VCaP (cell line): ENCODE results near the gene NPPB.

Source experiments
- H3K27ac ChIP-seq: fragments of 450-650 bp; 2 replicates; pipeline ENCODE4 v1.5.1; 2017
- TF ChIP-seq, protein P1 (sequence below): fragments of 450-650 bp; conservative IDR thresholded peaks from 2 replicates; pipeline ENCODE4 v1.5.1; 2017; ENCODE audit warnings: mild to moderate bottlenecking, moderate library complexity

Gene NPPB

DNA sequence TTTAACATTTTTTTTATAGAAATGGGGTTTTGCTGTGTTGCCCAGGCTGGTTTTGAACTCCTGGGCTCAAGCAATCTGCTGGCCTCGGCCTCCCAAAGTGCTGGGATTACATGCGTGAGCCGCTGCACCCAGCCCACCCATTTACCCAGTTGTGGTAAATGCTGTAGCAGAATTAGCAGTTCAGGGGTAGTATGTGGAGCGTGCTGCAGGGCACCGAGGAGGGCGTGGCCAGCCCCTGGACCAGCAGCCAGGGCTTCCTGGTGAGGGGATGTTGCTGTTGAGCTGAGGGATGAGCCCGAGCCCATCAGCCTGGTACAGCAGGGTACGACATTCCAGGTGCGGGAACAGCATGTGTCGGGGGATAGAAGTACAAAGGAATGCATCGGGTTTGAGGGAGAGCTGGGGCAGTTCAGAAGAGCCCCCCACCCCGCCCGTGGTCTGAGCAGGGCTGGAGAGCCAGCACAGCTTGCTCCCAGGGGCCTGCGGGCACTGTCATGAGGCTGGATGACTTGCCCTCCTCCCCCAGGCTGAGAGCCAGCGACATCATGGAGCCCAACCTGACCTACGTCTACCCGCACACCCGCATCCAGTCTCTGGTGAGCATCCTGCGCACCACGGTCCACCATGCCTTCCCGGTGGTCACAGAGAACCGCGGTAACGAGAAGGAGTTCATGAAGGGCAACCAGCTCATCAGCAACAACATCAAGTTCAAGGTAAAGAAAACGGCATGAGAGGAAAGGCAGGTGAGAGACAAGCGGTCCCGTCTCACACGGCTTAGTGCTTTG lies 23.1 kb downstream of the NPPB start:
- TF ChIP-seq, protein P1, sequence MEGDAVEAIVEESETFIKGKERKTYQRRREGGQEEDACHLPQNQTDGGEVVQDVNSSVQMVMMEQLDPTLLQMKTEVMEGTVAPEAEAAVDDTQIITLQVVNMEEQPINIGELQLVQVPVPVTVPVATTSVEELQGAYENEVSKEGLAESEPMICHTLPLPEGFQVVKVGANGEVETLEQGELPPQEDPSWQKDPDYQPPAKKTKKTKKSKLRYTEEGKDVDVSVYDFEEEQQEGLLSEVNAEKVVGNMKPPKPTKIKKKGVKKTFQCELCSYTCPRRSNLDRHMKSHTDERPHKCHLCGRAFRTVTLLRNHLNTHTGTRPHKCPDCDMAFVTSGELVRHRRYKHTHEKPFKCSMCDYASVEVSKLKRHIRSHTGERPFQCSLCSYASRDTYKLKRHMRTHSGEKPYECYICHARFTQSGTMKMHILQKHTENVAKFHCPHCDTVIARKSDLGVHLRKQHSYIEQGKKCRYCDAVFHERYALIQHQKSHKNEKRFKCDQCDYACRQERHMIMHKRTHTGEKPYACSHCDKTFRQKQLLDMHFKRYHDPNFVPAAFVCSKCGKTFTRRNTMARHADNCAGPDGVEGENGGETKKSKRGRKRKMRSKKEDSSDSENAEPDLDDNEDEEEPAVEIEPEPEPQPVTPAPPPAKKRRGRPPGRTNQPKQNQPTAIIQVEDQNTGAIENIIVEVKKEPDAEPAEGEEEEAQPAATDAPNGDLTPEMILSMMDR = no peak
- no peak overlapping the region for H3K27ac ChIP-seq

DNA sequence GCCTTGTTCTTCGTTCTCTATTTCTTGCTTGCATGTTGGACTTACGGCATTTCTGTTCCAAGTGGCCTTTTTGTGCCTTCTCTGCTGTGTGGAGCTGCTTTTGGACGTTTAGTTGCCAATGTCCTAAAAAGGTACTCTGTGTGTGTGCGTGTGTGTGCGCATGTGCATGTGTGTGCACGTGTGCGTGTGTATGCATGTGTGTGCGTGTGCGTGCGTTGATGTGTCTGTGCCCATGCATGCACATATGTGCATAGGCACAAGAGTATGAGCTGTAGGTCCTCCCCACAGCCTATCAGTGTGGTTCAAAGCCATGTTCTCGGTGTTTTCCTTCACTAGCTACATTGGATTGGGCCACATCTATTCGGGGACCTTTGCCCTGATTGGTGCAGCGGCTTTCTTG lies 24.8 kb downstream of the NPPB start:
- TF ChIP-seq, protein P1 = no peak
- no peak overlapping the region for H3K27ac ChIP-seq

DNA sequence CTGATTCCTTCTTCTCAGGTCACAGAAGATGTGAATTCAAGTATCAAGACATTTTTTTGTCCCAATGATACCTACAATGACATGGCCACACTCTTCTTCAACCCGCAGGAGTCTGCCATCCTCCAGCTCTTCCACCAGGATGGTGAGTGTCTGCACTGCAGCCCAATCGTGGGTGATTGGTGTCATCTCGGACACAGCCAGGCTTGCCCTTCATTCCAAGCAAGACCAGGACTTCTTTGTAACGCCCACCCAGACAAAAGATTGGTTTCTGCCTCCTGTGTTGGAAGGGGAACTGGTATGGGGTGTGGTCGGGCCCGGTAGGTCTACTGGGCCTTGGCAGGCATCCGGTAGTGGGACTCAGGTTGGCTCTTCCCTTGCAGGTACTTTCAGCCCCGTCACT lies 25.2 kb downstream of the NPPB start:
- no peak overlapping the region for H3K27ac ChIP-seq
- TF ChIP-seq, protein P1 = no peak

DNA sequence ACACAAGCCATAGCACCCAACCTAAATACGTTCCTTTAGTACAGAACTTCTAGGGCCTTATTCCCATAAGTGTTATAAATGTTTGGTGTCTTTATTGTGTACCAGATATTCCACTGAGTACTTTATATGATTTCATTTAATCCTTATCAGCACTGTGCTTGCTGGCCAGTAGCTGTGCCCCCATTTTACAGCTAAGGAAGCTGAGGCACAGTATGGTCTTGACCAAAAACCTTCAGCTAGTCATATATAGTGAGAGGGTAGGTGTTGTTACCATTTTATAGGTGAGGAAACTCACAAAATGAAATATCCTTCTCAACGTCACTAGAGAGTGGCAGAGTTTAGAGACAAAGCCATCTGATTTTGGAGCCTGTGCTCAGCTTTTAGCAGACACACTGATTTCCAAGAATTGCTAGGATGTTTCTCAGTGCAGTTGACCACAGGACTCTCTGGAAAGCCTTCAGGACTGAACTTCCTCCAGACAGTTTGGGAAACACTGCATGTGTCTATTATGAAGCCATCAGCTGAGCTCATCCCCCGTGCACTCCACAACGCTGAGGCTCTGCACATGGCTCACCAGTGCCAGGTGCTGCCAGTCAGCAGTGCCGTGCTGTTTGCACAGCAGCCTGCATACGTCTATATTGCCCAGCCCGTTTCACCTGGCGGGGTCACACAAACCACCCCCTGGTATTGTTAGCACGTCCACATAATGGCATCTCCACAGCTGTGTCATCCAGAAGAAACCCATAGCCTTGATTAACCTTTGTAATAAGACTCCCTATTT lies 26.6 kb downstream of the NPPB start:
- TF ChIP-seq, protein P1 = no peak
- H3K27ac ChIP-seq = no peak overlapping the region

DNA sequence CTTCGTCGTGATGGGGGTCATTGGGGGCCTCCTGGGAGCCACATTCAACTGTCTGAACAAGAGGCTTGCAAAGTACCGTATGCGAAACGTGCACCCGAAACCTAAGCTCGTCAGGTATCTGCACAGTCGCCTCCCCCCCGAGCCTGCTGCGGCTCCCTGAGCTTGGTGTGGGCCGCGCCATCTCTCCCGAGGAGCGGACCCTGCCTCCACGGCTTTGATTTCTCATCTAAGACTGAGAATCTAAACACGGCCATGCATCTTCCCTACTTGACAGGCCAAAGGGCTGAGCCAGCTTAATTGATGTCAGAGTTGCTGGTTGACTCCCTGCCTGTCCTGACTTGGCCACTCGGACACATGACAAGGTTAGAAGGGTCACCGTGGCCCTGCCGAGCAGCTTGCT lies 30.2 kb downstream of the NPPB start:
- TF ChIP-seq, protein P1 = no peak
- H3K27ac ChIP-seq = no peak overlapping the region

DNA sequence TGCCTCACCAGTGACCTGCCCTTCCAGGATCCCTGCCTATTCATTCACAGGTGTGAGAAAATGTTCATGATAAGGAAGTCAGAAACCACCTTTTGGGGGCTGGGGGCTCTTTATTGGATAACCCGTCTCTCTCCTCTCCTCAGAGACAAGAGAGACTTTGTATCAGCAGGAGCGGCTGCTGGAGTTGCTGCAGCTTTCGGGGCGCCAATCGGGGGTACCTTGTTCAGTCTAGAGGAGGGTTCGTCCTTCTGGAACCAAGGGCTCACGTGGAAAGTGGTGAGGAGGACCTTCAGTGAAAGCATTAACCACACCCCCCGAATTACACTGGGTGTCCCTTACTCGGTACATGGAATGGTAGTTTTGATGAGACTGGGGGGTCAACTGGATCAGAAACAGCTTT lies 31.8 kb downstream of the NPPB start:
- no peak overlapping the region for H3K27ac ChIP-seq
- TF ChIP-seq, protein P1 = no peak

DNA sequence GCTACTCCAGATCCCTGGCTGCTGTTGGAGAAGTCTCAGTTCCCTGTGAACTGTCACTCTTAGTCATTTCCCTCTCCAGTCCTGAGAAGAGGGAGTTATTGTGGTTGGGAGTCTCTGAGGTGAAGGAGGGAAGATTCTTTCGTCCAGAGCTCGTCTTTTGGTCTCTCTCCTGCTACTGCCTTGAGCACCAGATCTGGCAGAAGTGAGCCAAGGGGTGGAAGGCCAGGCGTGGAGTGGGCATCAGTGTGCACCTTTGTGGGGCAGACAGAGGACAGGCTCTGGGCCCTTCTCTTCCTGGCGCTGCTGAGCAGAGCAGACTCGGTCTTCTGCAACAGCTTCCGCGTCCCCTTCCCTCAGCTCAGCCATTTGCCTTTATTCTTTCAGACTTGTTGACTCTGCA lies 33.6 kb downstream of the NPPB start:
- no peak overlapping the region for H3K27ac ChIP-seq
- TF ChIP-seq, protein P1 = no peak
